Stimulated activated CD8-positive, alpha-beta memory T cell treated with anti-CD3 and anti-CD28 coated beads, Interleukin-12 subunit alpha, Interleukin-12 subunit beta, amount 100 ng/mL, for 24 hours (primary cell): ENCODE results near the gene VPS41.

Source experiments
- DNase-seq: peaks from one replicate; pipeline ENCODE4 v3.0.0-alpha.2; 2020; ENCODE audit errors: extremely low read depth

The VPS41 gene

DNA sequence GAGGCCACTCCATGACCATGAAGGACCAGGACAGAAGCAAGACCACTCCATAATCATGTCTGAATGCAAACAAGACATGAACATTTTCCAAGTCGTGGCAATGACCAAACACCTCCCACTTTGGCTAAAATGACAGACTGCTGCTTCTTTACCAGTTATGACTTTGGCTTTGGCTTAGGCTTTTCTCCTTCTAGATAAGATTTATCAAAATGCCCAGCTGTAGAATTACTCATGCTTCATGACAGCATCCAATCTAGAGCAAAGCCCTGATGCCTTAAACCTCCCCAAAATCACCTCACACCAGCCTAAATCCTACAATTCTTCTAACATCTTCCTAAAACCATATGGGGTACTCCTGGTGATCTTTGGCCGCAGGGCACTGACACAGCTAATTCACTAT, 102.1 kb downstream of the VPS41 start:
- no peak for DNase-seq

DNA sequence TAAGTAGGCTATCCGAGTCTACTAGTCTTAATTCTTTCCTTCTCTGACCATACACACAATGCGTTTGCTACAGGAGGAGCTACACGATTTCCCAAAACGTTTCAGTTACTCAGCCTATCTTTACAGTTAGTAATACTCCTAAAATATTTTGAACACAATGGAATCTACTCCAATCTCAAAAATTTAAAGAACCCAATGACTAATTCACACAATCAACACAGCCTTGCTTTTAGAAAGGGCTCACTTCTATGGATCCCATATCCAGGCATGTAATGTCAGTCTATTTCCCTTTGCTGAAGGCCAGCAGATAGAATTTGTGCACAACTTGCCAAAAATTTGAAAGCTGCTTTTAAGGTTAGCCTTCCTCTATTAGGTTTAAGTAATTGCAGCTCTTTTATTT, 107.2 kb downstream of the VPS41 start:
- DNase-seq = no peak

DNA sequence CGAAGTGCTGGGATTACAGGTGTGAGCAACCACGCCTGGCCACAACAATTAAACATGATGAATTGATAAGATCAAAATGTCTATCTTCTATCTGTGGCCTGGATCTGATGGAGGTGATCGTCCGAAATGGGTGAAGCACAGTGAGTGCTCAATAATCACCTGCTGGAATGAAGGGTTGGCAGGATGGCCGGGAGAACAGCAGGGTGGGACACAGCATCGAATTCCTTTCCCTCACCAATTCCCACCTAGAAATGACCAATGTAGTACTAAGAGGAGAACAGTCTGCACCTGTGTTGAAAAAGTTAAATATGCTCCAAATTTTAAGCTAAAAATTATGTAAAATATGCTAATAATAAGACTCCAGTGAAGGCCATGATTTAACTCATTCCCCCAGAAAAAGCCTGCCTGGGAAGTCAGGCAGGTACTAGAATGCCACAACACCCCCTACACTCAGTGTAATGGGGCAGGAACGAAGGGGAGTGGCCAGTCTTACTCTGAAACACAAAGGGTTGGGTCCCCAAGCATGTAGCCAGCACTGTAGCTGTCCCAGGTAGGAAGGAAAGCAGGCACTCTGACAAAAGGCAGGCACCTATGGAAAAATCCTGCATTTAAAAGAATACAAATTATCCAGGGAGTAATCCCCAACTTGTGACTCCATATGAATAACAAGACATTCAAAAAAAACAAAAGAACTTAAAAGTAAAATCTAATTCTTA, 110.3 kb downstream of the VPS41 start:
- DNase-seq = no peak

DNA sequence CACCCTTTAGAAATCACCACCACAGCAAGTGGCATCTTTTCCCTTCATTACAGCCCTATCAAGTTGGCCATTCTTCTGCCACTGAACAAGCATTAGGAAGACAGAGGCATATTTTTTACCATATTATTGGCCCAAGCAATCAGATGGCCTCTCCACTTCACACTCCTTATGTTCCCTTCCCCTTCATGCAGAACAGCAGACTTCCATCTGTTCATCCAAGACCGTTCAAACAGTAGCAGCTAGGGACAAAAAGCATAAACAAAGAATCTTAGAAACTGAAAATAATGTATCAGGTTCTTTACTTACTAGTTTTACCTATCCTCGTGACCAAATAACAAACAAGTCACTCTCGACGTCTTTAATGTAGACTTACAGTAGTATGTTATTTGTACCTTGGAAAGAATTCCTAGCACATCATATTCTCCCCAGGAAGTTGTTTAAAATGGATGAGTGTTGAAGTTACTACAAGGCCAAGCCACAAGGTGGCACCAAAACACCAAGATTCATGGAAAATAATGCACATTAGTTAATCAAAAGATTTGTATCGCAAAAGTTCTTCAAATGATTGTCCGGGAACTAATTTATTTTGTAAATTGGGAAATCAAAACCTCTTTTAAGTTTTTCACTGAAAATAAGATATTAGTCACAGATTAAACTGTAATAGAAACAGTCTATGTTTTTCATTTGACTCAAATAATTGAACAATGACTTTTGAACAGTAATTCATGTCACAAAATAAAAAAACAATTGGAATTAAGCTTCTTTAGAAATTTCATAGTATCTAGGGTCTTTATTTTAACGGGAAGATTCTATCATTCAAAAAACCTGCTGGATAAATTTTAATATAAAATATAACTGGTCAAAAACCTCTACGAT, 112.1 kb downstream of the VPS41 start:
- no peak for DNase-seq

DNA sequence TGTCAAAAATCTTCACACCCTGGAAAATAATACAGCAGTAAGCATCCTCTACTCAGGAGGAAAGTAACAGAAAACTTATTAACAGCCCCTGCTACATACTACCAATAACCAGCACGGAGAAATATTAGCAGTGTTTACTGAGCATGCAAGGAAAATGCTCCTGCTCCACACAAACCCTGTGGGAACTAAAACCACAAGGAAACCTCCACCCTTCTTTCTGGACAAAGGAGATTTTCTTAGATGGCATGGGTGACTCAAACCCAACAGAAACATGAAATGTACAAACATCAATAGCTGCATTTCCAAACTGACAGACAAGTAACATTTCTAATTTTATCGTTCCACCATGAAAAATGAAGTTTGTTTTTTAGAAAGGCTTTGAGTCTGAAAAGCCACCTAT, 113.4 kb downstream of the VPS41 start:
- DNase-seq = no peak

DNA sequence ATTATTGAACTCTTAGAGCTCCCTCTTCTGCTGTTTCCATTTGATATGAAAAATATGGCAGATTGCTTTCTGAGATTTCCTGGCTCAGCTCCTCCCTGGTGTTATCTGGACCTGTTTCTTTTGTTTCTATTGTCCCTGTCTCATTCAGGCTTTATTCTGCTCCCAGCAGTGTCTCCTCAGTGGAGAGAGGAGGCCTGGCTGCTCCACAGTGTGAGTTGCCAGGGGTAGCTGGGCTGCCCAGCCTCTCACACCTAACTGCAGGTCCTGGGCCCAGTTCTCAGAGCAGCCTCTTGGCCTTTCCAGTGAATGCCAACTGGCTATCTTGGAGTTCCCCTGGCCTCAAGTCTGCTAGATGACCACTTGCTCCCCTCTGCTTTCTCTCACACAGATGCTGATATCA, 127.0 kb downstream of the VPS41 start:
- no peak for DNase-seq

DNA sequence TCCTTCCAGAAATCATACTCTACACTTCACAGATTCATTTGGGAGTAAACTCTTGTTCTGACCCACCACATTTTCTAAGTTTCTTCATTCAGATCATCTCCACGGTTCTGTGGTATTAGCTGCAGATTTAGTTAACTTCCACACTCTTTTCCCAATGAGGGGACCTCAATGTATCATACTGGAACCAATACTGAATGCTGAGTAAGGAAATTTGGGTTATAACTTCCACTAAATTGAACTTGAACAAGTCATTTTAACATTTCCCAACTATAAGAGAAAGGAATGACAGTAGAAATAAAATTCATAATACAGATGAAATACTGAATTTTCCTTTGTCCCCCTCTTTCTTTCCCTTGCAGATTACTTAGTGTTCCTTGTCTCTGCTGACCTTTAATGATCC, 131.4 kb downstream of the VPS41 start:
- DNase-seq = no peak

DNA sequence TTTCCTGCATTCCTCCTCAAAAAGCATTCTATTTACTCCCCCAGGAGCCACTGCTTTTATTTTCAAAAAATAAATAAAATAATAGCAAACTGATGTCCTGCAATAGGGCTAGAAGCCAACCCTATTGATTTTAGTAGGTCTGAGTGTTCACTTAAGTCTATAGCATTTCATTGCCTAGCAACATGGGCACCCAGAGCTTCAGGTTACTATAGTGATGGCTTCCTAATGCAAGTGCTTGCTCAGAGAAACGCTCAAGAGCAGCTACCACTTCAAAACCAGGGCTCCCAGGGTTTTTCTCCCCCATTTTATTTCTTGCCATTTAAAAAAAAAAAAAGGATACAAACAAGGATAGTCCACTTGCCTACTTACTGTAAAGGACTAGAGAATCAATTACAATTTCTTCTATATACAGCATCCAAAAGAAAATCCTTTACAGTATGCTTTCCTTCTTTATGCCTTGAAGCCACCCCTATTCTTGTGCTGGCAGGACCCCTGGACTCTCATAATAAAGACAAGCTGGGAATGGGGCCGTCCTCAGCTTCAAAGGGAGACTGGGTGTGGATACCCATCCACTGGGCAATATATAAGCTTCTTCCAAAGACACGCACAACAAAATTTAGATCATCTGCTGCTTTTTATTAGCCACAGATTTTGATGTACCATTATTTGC, 133.3 kb downstream of the VPS41 start:
- no peak for DNase-seq

DNA sequence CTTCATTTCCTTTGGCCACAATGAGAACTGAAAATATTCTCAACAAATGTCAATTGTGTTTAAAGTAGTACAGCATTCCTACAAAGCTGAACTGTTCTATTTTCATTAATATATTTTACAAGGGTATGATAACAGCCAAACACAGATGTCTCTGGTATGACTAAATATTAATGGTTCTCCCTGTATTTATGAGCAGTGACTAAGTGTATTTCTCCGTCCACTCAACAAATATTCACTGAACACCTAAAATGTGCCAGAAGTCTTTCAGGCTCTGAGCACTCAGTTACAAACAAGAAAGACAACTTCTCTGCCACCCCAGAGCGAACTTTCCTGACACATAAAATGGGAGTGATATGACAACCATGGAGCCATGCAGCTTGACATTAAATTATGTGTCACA, 135.6 kb downstream of the VPS41 start:
- no peak for DNase-seq

DNA sequence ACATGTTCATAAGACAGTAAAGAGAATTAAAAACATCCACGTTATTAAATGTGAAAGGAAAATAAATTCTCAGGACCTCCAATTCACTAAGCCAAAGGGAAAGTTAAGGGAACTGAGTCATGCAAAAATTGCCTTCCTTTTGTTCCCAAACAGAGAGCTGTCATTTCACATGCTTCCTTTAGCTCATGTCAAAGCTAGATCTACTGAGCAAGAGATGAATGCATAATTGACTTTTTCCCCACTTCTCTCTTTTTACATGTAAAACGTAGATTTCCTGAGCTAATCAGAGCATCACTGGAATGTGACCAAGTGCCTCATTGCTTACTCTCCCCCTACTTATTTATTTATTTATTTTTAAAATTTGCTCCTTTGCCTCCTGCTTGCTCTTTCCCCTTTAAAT, 148.8 kb downstream of the VPS41 start:
- no peak for DNase-seq

DNA sequence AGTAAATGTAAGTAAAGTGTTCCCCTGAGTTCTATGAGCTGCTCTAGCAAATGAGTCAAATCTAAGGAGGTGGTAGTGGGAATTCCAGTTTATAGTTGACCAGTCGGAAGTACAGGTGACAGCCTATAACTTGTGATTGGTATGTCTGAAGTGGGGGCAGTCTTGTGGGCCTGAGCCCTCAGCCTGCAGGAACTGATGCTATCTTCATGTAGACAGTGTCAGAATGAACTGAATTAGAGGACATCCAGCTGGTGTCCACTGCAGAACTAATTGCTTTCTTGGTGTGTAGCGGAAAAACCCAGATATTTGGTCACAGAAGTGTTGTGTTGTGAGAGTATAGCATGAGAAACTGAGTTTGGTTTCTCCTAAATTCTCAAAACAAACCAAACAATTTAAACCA, 150.0 kb downstream of the VPS41 start:
- no peak for DNase-seq

DNA sequence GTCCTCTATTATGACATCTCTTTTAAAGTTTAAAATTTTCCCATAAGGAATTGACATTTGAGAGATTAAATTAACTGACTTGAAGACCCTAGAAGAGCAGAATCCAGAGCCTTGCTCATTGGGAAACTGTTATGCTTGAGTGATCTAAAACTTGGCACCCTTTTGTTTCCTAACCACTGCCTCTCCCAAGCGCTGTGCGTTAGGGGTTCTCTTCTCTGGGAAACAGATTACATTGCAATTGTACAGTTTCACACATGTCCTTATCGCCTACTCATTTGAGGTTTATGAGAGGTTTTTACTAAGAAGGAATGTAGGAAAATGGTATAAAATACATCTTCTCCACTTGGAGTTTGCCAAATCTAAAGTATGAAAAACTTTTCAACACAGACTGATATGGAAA, 151.1 kb downstream of the VPS41 start:
- no peak for DNase-seq

DNA sequence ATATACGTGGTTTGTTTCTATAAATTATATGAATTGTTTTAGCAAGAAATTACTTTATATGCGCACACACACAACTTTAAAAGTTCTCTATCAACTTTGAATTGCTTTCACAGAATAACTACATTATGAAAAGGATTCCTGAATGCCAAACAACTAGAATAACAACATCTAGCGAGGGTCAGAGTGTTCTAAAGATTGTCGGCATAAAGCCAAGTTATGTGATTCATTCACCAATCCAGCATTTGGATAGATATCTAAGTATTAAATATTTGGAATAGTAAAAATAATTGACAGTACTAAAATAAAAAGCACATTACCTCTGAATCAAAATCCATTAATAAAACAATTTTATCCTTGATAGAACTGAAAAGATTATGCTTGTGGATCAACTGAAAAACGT, 152.5 kb downstream of the VPS41 start:
- DNase-seq = no peak

DNA sequence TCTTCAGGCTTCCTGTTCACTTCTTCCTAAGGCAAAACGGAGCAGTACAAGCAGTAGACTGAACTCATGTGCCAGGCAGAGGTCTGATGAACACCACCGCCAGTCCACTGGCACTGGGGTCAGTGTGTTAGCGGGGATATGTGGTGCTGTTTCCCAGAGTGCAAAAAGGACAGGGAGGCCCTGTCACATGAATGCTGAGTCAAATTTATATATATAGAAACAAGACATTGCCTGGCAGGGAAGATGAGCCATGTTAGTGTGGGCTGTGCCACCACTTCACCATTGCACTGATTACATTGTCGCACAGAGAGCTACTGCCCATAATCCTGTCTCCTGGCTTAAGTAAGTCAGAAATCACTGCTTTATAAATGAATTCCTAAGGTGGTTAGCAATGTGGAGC, 155.6 kb downstream of the VPS41 start:
- no peak for DNase-seq

DNA sequence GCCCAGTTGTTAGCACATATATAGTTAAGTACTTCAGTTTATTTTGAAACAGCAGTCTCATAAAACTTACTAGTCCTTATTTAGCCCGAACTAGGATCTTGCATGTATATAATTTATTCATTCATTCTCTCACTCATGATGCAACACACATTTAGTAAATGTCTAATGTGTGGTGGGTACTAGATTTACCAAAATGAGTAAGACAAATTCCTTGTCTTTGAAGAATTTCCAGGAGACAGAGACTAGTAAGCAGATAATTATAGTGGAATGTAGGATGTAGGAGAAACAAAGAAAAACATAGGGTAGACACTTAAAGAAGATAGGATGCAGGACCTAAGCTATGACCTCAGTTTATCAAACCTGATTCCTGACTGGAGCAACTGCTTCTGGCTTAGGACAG, 157.6 kb downstream of the VPS41 start:
- DNase-seq = no peak

DNA sequence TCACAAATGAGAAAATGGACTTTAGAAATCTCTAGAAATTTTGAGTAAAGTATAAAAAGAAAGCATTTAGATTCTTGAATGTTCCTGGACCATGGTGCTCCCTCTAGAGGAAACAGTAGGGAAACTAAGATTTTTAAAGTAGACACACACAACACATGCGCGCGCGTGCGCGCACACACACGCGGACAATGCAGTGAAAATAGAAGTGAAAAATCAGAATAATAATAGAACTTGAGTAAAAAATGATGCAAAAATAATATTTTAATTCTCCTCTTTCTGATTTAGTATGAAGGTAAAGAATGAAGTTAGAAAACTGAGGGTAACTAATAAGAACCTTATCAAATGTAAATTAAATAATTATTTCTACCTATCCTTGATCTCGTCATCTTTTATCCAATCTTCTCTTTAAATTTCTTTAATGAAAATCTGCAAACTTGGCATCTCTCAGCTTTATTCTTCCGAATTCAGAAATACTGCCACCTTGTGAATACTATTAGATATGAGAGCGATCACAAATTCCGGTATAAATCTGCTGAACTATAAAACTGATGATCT, 160.9 kb downstream of the VPS41 start:
- DNase-seq = no peak

DNA sequence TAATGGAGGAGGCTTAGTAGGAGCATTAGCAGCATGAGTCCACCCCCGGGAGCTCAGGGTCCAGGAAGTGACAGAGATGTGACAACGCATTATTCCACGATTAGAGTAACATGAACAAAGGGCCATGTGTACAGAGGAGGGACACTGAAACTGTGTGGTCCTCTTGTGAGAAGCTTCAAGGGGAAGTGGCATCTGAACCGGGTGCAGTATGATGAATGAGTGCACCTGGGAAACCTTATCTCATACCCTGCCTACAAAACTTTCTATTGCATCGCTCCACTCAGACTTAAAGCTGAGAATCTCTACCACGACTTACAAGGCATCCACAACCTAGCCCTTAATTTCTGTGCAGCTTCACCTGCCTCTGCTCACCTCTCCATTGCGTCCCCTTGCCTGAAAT, 162.6 kb downstream of the VPS41 start:
- no peak for DNase-seq

DNA sequence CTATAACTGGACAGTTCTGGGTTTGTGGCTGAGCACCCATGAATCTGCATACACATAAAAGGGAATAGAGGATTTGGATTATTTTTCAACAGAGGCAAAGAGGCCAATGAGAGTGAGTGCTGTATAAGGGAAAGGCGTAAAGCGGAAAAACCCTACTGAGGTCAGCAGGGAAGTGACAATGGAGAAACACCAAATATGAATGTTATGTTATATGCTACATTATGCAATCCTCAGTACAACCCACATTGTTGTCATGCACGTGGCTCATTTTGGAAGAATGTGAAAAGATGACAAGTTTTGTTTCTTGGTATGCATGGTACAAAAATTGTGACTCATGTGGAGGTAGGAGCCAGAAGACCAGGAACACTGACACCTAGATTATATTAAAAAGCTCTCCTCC, 164.2 kb downstream of the VPS41 start:
- no peak for DNase-seq

DNA sequence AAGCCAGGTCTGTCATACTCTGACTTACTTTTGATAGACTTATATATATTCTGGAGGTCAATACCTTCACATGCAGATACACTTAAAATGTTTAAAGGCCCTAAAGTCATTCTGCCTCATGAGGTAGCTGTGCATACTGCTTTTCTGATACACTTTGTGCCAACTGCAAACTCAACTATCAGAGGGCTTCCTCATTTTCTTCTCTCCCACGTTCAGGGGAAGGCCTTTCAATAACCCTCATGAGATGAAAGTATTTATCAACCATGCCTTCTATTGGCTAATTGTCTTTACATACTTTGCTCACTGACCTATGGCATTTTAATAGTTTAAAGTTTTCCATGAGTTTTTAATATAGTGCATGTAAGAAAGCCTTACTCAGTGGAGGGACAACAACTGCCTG, 165.1 kb downstream of the VPS41 start:
- no peak for DNase-seq

DNA sequence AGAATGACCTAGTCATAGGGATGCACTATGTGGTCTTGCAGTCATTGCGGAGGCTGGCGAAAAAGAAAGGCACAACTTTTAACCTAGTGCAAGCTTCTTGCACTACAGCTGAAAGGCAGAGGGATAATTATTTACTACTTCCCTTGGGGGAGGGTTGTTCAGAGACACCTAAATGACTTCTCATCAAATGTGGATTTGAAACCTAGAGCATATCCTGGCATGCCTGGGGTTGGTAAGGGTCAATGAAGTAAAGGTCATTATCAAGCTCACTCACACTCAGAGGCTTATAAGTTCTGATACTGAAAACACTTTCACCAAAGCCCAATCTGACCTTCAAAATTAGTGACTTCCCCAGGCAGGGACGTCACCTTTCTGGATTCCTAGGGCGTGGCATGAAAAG, 168.9 kb downstream of the VPS41 start:
- DNase-seq = no peak

DNA sequence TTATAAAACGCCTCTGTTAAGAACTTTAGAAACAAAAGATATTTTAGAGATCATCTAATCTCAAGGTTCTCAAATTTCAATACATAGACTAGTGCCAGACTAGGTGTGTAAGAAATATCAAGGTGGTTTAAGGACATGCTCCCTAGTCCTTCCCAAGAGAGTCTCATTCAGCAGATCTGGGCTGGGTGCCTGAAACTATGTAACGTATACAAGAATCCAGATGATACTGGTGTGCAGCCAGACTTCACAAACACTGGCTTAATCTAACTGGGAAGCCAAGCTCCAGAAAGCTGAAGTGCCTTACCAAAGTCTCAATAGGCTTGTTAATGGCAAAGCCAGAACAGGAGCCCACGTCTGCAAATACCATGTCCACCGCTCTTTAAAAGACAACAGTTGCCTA, 172.9 kb downstream of the VPS41 start:
- no peak for DNase-seq

DNA sequence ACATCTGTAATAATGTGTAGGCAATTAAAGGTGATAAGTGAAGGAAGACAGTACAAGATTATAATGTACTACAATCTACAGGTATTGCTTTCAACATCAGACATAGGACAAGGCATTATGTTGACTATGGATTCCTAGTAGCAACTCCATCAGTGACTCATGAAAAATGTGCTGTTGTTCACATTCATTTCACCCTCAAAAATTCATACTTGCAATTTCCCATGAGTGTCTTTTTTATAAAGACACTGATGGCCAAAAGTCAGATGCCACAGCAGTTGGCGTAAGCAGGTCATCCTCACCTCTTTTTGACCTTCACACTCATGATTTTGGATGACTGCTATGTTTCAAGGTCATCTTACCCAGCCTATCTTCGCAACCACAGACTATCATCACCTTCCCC, 177.8 kb downstream of the VPS41 start:
- DNase-seq = no peak

DNA sequence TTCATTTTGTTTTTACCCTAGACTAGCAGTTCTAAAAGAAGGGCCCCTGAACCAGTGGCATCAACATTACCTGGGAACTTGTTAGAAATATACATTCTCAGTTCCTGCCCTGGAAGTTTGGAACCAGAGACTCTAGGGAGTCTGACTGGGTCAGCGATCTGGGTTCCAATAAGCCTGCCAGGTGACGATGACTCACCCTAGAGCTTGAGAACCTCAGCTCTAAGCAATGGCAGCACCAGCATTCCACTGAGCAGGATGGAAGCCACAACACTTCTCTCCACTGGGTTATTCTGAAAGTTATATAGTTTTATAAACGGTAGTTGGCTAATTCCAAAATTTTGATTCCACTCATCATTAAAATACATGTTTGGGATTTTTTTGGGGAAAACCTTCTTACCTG, 180.8 kb downstream of the VPS41 start:
- DNase-seq = no peak
